ENCODE measurements around the gene ADAMTSL5. TPM values are rescaled to one million over a fixed set of nuclear protein-coding genes. Genes with fewer than 3 reads are reported as not detected.
"Not testable (repeated sequence)": the region's sequence is repeated elsewhere in the genome, so short reads cannot be mapped to it uniquely, and the experiment has no call there.

Gene ADAMTSL5
- total RNA-seq, 1 experiment from 2014 or later, result 23.9 TPM

DNA sequence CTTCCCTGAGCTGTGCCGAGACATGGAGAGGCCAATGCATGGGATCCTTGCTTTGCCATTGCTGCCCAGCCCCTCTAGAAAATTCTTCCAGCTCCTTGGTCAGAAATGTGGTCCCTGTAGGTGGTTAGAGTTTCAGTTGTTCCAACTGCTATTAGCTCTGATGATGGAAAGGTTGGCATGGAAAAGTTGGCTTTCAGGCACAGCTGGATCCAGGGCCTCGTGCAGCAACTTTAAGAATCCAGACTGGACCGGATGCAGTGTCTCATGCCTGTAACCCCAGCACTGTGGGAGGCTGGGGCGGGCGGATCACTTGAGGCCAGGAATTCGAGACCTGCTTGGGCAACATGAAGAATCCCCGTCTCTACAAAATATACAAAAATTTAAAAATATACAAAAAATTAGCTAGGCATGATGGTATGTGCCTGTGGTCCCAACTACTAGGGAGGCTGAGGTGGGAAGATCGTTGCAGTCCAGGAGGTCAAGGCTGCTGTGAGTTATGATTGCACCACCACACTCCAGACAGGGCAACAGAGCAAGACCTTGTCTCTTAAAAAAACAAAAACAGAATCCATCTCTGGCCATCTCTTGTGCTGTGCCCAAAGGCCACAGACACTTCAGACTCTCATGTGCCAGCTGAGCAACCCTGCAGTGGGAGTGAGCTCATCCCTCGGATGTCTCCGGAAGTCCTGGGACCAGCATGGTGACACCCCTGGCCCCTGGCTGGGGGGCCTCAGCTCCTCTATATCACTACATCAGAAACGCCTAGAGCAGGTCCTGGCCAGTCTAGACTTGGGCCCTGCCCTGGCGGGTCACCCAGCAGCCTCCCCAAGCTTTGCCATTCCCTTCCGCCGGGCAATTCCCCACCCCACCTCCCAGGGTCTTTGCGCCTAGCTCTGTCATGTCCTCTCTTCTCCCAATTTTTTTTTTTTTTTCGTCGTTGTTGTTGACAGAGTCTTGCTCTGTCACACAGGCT is 38.5 kb upstream of the ADAMTSL5 start:
- H3K36me3 Mint-ChIP-seq (ENCODE audit: insufficient read depth, unreplicated experiment), result peaks cover 11% of the 10 kb centered on the region
- intact Hi-C loops (cut with micrococcal nuclease; ENCODE audit: unreplicated experiment), result no loop called here
- H3K4me1 Mint-ChIP-seq (ENCODE audit: low read depth, unreplicated experiment), result no peaks in the 10 kb centered on the region
- H3K27me3 ChIP-seq (replicated peaks; ENCODE audit: control insufficient read depth, insufficient read depth, low read length), result no peaks in the 10 kb centered on the region
- no peak overlapping the region for H3K27ac Mint-ChIP-seq (ENCODE audit: unreplicated experiment)
- no peaks in the 10 kb centered on the region for H3K9me3 Mint-ChIP-seq (ENCODE audit: unreplicated experiment)
- no peaks in the 10 kb centered on the region for H3K9me3 ChIP-seq
- TF ChIP-seq, protein P1, sequence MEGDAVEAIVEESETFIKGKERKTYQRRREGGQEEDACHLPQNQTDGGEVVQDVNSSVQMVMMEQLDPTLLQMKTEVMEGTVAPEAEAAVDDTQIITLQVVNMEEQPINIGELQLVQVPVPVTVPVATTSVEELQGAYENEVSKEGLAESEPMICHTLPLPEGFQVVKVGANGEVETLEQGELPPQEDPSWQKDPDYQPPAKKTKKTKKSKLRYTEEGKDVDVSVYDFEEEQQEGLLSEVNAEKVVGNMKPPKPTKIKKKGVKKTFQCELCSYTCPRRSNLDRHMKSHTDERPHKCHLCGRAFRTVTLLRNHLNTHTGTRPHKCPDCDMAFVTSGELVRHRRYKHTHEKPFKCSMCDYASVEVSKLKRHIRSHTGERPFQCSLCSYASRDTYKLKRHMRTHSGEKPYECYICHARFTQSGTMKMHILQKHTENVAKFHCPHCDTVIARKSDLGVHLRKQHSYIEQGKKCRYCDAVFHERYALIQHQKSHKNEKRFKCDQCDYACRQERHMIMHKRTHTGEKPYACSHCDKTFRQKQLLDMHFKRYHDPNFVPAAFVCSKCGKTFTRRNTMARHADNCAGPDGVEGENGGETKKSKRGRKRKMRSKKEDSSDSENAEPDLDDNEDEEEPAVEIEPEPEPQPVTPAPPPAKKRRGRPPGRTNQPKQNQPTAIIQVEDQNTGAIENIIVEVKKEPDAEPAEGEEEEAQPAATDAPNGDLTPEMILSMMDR (IDR thresholded peaks at IDR 0.05; ENCODE audit: insufficient read depth in 1 of 2, low read depth in 1 of 2, low read length in 1 of 2, severe bottlenecking in 1 of 2, unreplicated experiment in 1 of 2), result no peak
- no TSS peak for BruUV-seq (replicated peaks)
- no peaks in the 10 kb centered on the region for H3K27me3 Mint-ChIP-seq (ENCODE audit: insufficient read depth, unreplicated experiment)
- H3K4me1 ChIP-seq, result no peaks in the 10 kb centered on the region
- ChIA-PET CTCF (no interaction called here), POLR2A (no interaction called here)
- DNase-seq, result no peak
- H3K36me3 ChIP-seq (ENCODE audit: control insufficient read depth, insufficient read depth, low read length), result no peaks in the 10 kb centered on the region
- no peak overlapping the region for H3K4me3 Mint-ChIP-seq (ENCODE audit: unreplicated experiment)
- no peak overlapping the region for H3K4me3 ChIP-seq (ENCODE audit: low read depth, low read length)

DNA sequence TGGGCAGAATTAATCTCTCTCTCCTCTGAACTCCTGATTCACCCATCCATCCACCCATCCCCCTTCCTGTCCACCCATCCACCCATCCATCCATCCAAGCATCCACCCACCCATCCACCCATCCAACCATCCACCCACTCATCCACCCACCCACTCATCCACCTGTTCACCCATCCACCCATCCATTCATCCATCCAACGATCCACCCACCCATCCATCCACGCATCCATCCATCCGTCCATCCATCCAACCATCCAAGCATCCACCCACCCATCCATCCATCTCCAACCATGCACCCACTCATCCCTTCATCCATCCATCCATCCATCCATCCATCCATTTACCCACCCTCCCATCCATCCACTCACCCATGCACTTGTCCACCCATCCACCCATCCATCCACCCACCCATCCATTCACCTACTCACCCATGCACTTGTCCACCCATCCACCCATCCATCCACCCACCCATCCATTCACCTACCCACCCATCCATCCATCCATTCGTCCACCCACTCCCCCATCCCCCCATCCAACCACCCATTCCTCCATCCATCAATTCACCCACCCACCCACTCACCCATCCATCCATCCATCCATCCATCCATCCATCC is 36.6 kb upstream of the ADAMTSL5 start:
- no peaks in the 10 kb centered on the region for H3K9me3 Mint-ChIP-seq (ENCODE audit: unreplicated experiment)
- H3K27ac Mint-ChIP-seq (ENCODE audit: unreplicated experiment), result no peak overlapping the region
- TF ChIP-seq, protein P1 (IDR thresholded peaks at IDR 0.05; ENCODE audit: insufficient read depth in 1 of 2, low read depth in 1 of 2, low read length in 1 of 2, severe bottlenecking in 1 of 2, unreplicated experiment in 1 of 2), result no peak
- H3K4me3 ChIP-seq (ENCODE audit: low read depth, low read length), result no peak overlapping the region
- no TSS peak for BruUV-seq (replicated peaks)
- POLR2A ChIA-PET, result no interaction called here
- H3K36me3 ChIP-seq (ENCODE audit: control insufficient read depth, insufficient read depth, low read length), result no peaks in the 10 kb centered on the region
- H3K4me3 Mint-ChIP-seq (ENCODE audit: unreplicated experiment), result no peak overlapping the region
- CTCF ChIA-PET, result no interaction called here
- H3K4me1 Mint-ChIP-seq (ENCODE audit: low read depth, unreplicated experiment), result no peaks in the 10 kb centered on the region
- no peaks in the 10 kb centered on the region for H3K27me3 ChIP-seq (replicated peaks; ENCODE audit: control insufficient read depth, insufficient read depth, low read length)
- peaks cover 11% of the 10 kb centered on the region for H3K36me3 Mint-ChIP-seq (ENCODE audit: insufficient read depth, unreplicated experiment)
- no peaks in the 10 kb centered on the region for H3K27me3 Mint-ChIP-seq (ENCODE audit: insufficient read depth, unreplicated experiment)
- H3K4me1 ChIP-seq, result no peaks in the 10 kb centered on the region
- no peak for DNase-seq
- H3K9me3 ChIP-seq, result no peaks in the 10 kb centered on the region
- intact Hi-C loops (cut with micrococcal nuclease; ENCODE audit: unreplicated experiment), result loop anchor here (5.0 kb wide), 1 partner anchor 123 kb away; no protein-coding TSS in a partner anchor

GRCh38 chr19:1540365-1540925 is 27.6 kb upstream of the ADAMTSL5 start:
- no peaks in the 10 kb centered on the region for H3K9me3 Mint-ChIP-seq (ENCODE audit: unreplicated experiment)
- no peaks in the 10 kb centered on the region for H3K36me3 Mint-ChIP-seq (ENCODE audit: insufficient read depth, unreplicated experiment)
- Histone ChIP-seq H3K4me1 (no peaks in the 10 kb centered on the region), H3K27me3 (replicated peaks; ENCODE audit: control insufficient read depth, insufficient read depth, low read length) (no peaks in the 10 kb centered on the region), H3K36me3 (ENCODE audit: control insufficient read depth, insufficient read depth, low read length) (no peaks in the 10 kb centered on the region), H3K4me3 (ENCODE audit: low read depth, low read length) (no peak overlapping the region), H3K9me3 (no peaks in the 10 kb centered on the region)
- intact Hi-C loops (cut with micrococcal nuclease; ENCODE audit: unreplicated experiment), result no loop called here
- H3K27me3 Mint-ChIP-seq (ENCODE audit: insufficient read depth, unreplicated experiment), result peaks cover 3% of the 10 kb centered on the region
- TF ChIP-seq, protein P1 (IDR thresholded peaks at IDR 0.05; ENCODE audit: insufficient read depth in 1 of 2, low read depth in 1 of 2, low read length in 1 of 2, severe bottlenecking in 1 of 2, unreplicated experiment in 1 of 2), result no peak
- H3K4me1 Mint-ChIP-seq (ENCODE audit: low read depth, unreplicated experiment), result no peaks in the 10 kb centered on the region
- no TSS peak for BruUV-seq (replicated peaks)
- DNase-seq, result no peak
- ChIA-PET CTCF (no interaction called here), POLR2A (no interaction called here)
- no peak overlapping the region for H3K27ac Mint-ChIP-seq (ENCODE audit: unreplicated experiment)
- H3K4me3 Mint-ChIP-seq (ENCODE audit: unreplicated experiment), result no peak overlapping the region

DNA sequence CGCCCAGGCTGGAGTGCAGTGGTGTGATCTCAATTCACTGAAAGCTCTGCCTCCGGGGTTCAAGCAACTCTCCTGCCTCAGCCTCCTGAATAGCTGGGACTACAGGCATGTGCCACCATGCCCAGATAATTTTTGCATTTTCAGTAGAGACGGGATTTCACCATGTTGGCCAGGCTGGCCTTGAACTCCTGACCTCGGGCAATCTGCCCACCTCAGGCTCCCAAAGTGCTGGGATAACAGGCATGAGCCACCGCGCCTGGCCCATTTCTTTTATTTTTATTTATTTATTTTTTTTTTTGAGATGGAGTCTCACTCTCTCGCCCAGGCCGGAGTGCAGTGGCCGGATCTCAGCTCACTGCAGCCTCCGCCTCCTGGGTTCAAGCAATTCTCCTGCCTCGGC is 26.9 kb upstream of the ADAMTSL5 start:
- H3K4me3 ChIP-seq (ENCODE audit: low read depth, low read length); H3K36me3 Mint-ChIP-seq (ENCODE audit: insufficient read depth, unreplicated experiment); H3K27me3 ChIP-seq (replicated peaks; ENCODE audit: control insufficient read depth, insufficient read depth, low read length); intact Hi-C loops (cut with micrococcal nuclease; ENCODE audit: unreplicated experiment); H3K27me3 Mint-ChIP-seq (ENCODE audit: insufficient read depth, unreplicated experiment); BruUV-seq (replicated peaks); H3K27ac Mint-ChIP-seq (ENCODE audit: unreplicated experiment); POLR2A ChIA-PET; H3K9me3 Mint-ChIP-seq (ENCODE audit: unreplicated experiment); H3K9me3 ChIP-seq; DNase-seq; CTCF ChIA-PET; H3K36me3 ChIP-seq (ENCODE audit: control insufficient read depth, insufficient read depth, low read length); H3K4me3 Mint-ChIP-seq (ENCODE audit: unreplicated experiment); H3K4me1 Mint-ChIP-seq (ENCODE audit: low read depth, unreplicated experiment); H3K4me1 ChIP-seq: not testable (repeated sequence)
